SK-N-SH (cell line): Measurements from ENCODE around the gene FNDC3B. TPM values are rescaled to one million over a fixed set of nuclear protein-coding genes. Genes with fewer than 3 reads are reported as not detected.

Source experiments
- CTCF ChIA-PET: fragments of 300-600, 350-600 bp; formaldehyde crosslinking; extraction: SDS; loops from one replicate; lab custom pipeline; 2021; lab: Yijun Ruan, JAX
- POLR2A ChIA-PET: fragments of 350-600 bp; sonication (Branson Sonifier 250); formaldehyde crosslinking; extraction: SDS; loops from one replicate; lab custom pipeline; 2020; ENCODE audit warnings: antibody characterized with exemption, inconsistent platforms; lab: Yijun Ruan, JAX
- DNase-seq: peaks from one replicate; pipeline ENCODE4 v3.0.0; 2012
- H2AFZ ChIP-seq: fragments of 200-600 bp; sonication (generic); 2 replicates; pipeline ENCODE4 v1.8.1; 2016; ENCODE audit warnings: antibody characterized with exemption, mild to moderate bottlenecking, low read depth
- H3F3A ChIP-seq: fragments of 200-600 bp; sonication (generic); replicated peaks from 2 replicates; pipeline ENCODE3; 2016; ENCODE audit warnings: antibody characterized with exemption, mild to moderate bottlenecking; ENCODE audit not compliant: insufficient read depth
- H3K27ac ChIP-seq, 2 experiments: fragments of 200-500 bp in 1 of 2; fragments of 200-600 bp in 1 of 2; sonication (Bioruptor generic) in 1 of 2; sonication (generic), shearing (Covaris generic) in 1 of 2; 2 replicates each; pipeline versions ENCODE4 v1.5.1 to v1.6.1; 2014 to 2016; ENCODE audit warnings: low read depth in 2 of 2, inconsistent platforms in 1 of 2, low read length in 1 of 2, mild to moderate bottlenecking in 1 of 2, mixed read lengths in 1 of 2
- H3K27me3 ChIP-seq: fragments of 200-600 bp; sonication (generic), shearing (Covaris generic); 2 replicates; pipeline ENCODE4 v1.6.1; 2016; ENCODE audit warnings: mixed run types; ENCODE audit not compliant: insufficient read depth
- H3K36me3 ChIP-seq, 2 experiments: fragments of 200-500 bp in 1 of 2; fragments of 200-600 bp in 1 of 2; sonication (Bioruptor generic) in 1 of 2; sonication (generic) in 1 of 2; replicated peaks in 1 of 2; 2 replicates each; pipeline versions ENCODE3 to v1.5.1; 2014 to 2016; ENCODE audit warnings: low read length in 1 of 2, mild to moderate bottlenecking in 1 of 2; ENCODE audit not compliant: insufficient read depth in 2 of 2, control insufficient read depth in 1 of 2
- H3K4me1 ChIP-seq, 2 experiments: fragments of 200-500 bp in 1 of 2; fragments of 200-600 bp in 1 of 2; sonication (Bioruptor generic) in 1 of 2; sonication (generic), shearing (Covaris generic) in 1 of 2; 2 replicates each; pipeline versions ENCODE4 v1.5.1 to v1.6.1; 2014 to 2016; ENCODE audit warnings: low read depth in 1 of 2, low read length in 1 of 2, mixed run types in 1 of 2; ENCODE audit not compliant: insufficient read depth in 2 of 2, control insufficient read depth in 1 of 2
- H3K4me2 ChIP-seq: fragments of 200-600 bp; sonication (generic), shearing (Covaris generic); 2 replicates; pipeline ENCODE4 v1.6.1; 2017; ENCODE audit warnings: mixed run types
- H3K4me3 ChIP-seq, 2 experiments: fragments of 200-500 bp in 1 of 2; fragments of 200-600 bp in 1 of 2; sonication (Bioruptor generic) in 1 of 2; sonication (generic), shearing (Covaris generic) in 1 of 2; 2 replicates each; pipeline versions ENCODE4 v1.5.1 to v1.8.1; 2014 to 2016; ENCODE audit warnings: low read depth in 2 of 2, inconsistent platforms in 1 of 2, low read length in 1 of 2, mild to moderate bottlenecking in 1 of 2, mixed read lengths in 1 of 2, moderate library complexity in 1 of 2
- H3K79me2 ChIP-seq: fragments of 200-600 bp; sonication (generic); 2 replicates; pipeline ENCODE4 v1.8.1; 2017; ENCODE audit warnings: mild to moderate bottlenecking; ENCODE audit not compliant: insufficient read depth
- H3K9ac ChIP-seq: fragments of 200-600 bp; sonication (generic); 2 replicates; pipeline ENCODE4 v1.6.1; 2017; ENCODE audit warnings: mixed run types
- H3K9me2 ChIP-seq: fragments of 200-600 bp; sonication (generic); 2 replicates; pipeline ENCODE4 v1.6.1; 2017; ENCODE audit warnings: mixed run types
- H3K9me3 ChIP-seq: fragments of 200-600 bp; sonication (generic); 2 replicates; pipeline ENCODE4 v1.6.1; 2017; ENCODE audit warnings: mixed run types, mild to moderate bottlenecking, moderate library complexity
- H4K20me1 ChIP-seq: fragments of 200-600 bp; sonication (generic); 2 replicates; pipeline ENCODE4 v1.6.1; 2017; ENCODE audit warnings: mild to moderate bottlenecking, mixed run types; ENCODE audit not compliant: insufficient read depth
- ELF1 ChIP-seq: IDR thresholded peaks from 2 replicates; pipeline ENCODE4 v1.4.0; 2012
- EP300 ChIP-seq, 2 experiments: IDR thresholded peaks; 2 replicates each; pipeline versions ENCODE4 v1.4.0 to v1.6.1; 2012; ENCODE audit warnings: borderline replicate concordance in 1 of 2, low read depth in 1 of 2, low read length in 1 of 2
- FOSL2 ChIP-seq: IDR thresholded peaks from 2 replicates; pipeline ENCODE4 v1.4.0; 2012; ENCODE audit warnings: low read depth, mild to moderate bottlenecking, moderate library complexity, borderline replicate concordance
- GABPA ChIP-seq: IDR thresholded peaks from 2 replicates; pipeline ENCODE4 v1.4.0; 2012; ENCODE audit warnings: low read depth, mild to moderate bottlenecking
- GATA2 ChIP-seq: sonication (generic); formaldehyde crosslinking; IDR thresholded peaks from 2 replicates; pipeline ENCODE4 v1.5.0; 2020; ENCODE audit warnings: mild to moderate bottlenecking, missing genetic modification reagents
- JUND ChIP-seq: IDR thresholded peaks from 2 replicates; pipeline ENCODE4 v1.4.0; 2012
- NFIC ChIP-seq: IDR thresholded peaks from 2 replicates; pipeline ENCODE4 v1.4.0; 2012; ENCODE audit warnings: borderline replicate concordance
- PBX3 ChIP-seq: IDR thresholded peaks from 2 replicates; pipeline ENCODE4; 2012
- POLR2AphosphoS5 ChIP-seq: IDR thresholded peaks from 2 replicates; pipeline ENCODE4 v1.6.1; 2012; ENCODE audit warnings: low read depth, low read length
- RXRA ChIP-seq: IDR thresholded peaks from 2 replicates; pipeline ENCODE4 v1.4.0; 2012; ENCODE audit warnings: low read depth, mild to moderate bottlenecking, borderline replicate concordance
- TCF12 ChIP-seq: IDR thresholded peaks from 2 replicates; pipeline ENCODE4 v1.4.0; 2012
- TEAD4 ChIP-seq: IDR thresholded peaks from 2 replicates; pipeline ENCODE4 v1.4.0; 2012; ENCODE audit warnings: mild to moderate bottlenecking, borderline replicate concordance; ENCODE audit not compliant: insufficient read depth
- USF2 ChIP-seq: fragments of 150-350 bp; IDR thresholded peaks from 2 replicates; pipeline ENCODE4 v1.6.1; 2017; ENCODE audit warnings: antibody characterized with exemption, low read length, low read depth, borderline replicate concordance
- WGBS: methylation state at CpG from one replicate; pipeline ENCODE4 v1.1.6; 2017; ENCODE audit warnings: low lambda C conversion rate; 5-methylcytosine and 5-hydroxymethylcytosine counted together
- polyA plus RNA-seq, 3 experiments: library from polyadenylated mRNA; depleted of rRNA; stranded (reverse); fragments of >200 nt; gene quantifications; 2 replicates each; pipeline ENCODE4 v1.2.3, GENCODE V29; 2012

FNDC3B gene
- polyA plus RNA-seq, 1 of the 3 experiments (the other 2 are of a cell fraction) = 10.4 TPM

- no peak overlapping the region for H3K9ac ChIP-seq
- DNase-seq = no peak
- peaks cover 0 to 7% of the 10 kb centered on the region in 2 experiments for H3K36me3 ChIP-seq
- CTCF ChIA-PET = interaction anchor here (1.6 kb wide), 1 partner anchor 13 kb away, joined by 4 read pairs; no protein-coding TSS in a partner anchor
- H4K20me1 ChIP-seq = peaks cover 24% of the 10 kb centered on the region
- H3F3A ChIP-seq = peaks cover 34% of the 10 kb centered on the region
- H3K9me3 ChIP-seq = no peaks in the 10 kb centered on the region
- no peak overlapping the region for H2AFZ ChIP-seq
- no peaks in the 10 kb centered on the region for H3K9me2 ChIP-seq
- H3K79me2 ChIP-seq = peaks cover 92% of the 10 kb centered on the region
- 52% methylated on average over 2 of the region's 2 CpGs for WGBS
- H3K4me2 ChIP-seq = peak overlapping the region; percentile 45
- no peak for TF ChIP-seq RXRA
- TF ChIP-seq USF2 = no peak
- TF ChIP-seq GABPA = no peak
- peak; percentile 84 for TF ChIP-seq PBX3
- TF ChIP-seq TCF12 = peak; percentile 82
- peak; percentile 27; the same call in 1 of the 2 replicates for TF ChIP-seq POLR2AphosphoS5
- peak; percentile 82 for TF ChIP-seq FOSL2
- TF ChIP-seq NFIC = no peak
- peak; percentile 54; the same call in 1 of the 2 replicates for TF ChIP-seq JUND
- peak in 1 of 2 experiments; percentile 57; a peak in 1 of 4 replicates for TF ChIP-seq EP300 (IDR thresholded peaks at IDR 0.05; ENCODE audit: borderline replicate concordance in 1 of 2, low read depth in 1 of 2, low read length in 1 of 2)
- no peaks in the 10 kb centered on the region for H3K27me3 ChIP-seq
- no peak overlapping the region for H3K4me3 ChIP-seq
- peak overlapping the region; percentile 39 to 71; a peak in 3 of 4 replicates for H3K27ac ChIP-seq
- H3K4me1 ChIP-seq = peaks cover 17 to 40% of the 10 kb centered on the region in 2 experiments
- POLR2A ChIA-PET = interaction anchor here (0.6 kb wide), 1 partner anchor 1027 kb away, joined by 4 read pairs; no protein-coding TSS in a partner anchor
These were observed 182.2 kb downstream of the FNDC3B start for GRCh38 chr3:172221547-172221946.

GRCh38 chr3:172222478-172223071 is 183.2 kb downstream of the FNDC3B start:
- Histone ChIP-seq H2AFZ (no peak overlapping the region), H3K27me3 (no peaks in the 10 kb centered on the region), H4K20me1 (peaks cover 16% of the 10 kb centered on the region; the same call in 1 of the 2 replicates), H3K27ac (peak overlapping the region in 1 of 2 experiments; percentile 71; a peak in 3 of 4 replicates), H3F3A (peaks cover 31% of the 10 kb centered on the region), H3K9ac (no peak overlapping the region), H3K4me3 (no peak overlapping the region; a peak in 1 of 4 replicates), H3K4me2 (peak overlapping the region; percentile 45; the same call in 1 of the 2 replicates), H3K9me2 (no peaks in the 10 kb centered on the region), H3K36me3 (peaks cover 5 to 16% of the 10 kb centered on the region in 2 experiments), H3K79me2 (peaks cover 90% of the 10 kb centered on the region), H3K9me3 (no peaks in the 10 kb centered on the region), H3K4me1 (peaks cover 25 to 29% of the 10 kb centered on the region in 2 experiments)
- CTCF ChIA-PET = interaction anchor here (0.9 to 1.6 kb wide), 3 partner anchors 17 to 119 kb away, joined by 3 to 4 read pairs (median 3); no protein-coding TSS in a partner anchor
- TF ChIP-seq TEAD4 (no peak), EP300 (IDR thresholded peaks at IDR 0.05; ENCODE audit: borderline replicate concordance in 1 of 2, low read depth in 1 of 2, low read length in 1 of 2) (0 out of 4 replicates have a peak, but pooled peaks of 1 of the 2 experiments have one; percentile 15), GATA2 (peak; percentile 76; the same call in 1 of the 2 replicates), FOSL2 (no peak), ELF1 (no peak)
- WGBS = 72% methylated on average over 10 of the region's 10 CpGs
- POLR2A ChIA-PET = no interaction called here
- no peak for DNase-seq
